K562 (cell line): ENCODE measurements around the gene SVEP1. TPM values are rescaled to one million over a fixed set of nuclear protein-coding genes. Genes with fewer than 3 reads are reported as not detected.

Experiments used
- ATAC-seq: fragments of 200-7000 bp; cut with Tn5 transposase; 3 replicates; pipeline ENCODE4 v1.9.1; 2020; ENCODE audit warnings: moderate library complexity
- BruUV-seq: library from RNA; stranded (reverse); fragments of 400-500 nt; replicated peaks from 2 replicates; lab custom pipeline; 2021; lab: Mats Ljungman, UMichigan
- CTCF ChIA-PET: fragments of 300-600 bp; formaldehyde crosslinking; extraction: SDS; loops from one replicate; lab custom pipeline; 2021; ENCODE audit warnings: low intra/inter-chr PET ratio; lab: Yijun Ruan, JAX
- POLR2A ChIA-PET: fragments of 300-600, 350-650 bp; sonication (Branson Sonifier 250); formaldehyde crosslinking; extraction: SDS; loops from one replicate; lab custom pipeline; 2021; ENCODE audit warnings: antibody characterized with exemption, inconsistent platforms; lab: Yijun Ruan, JAX
- DNase-seq, 4 experiments: peaks; one replicate each; pipeline versions ENCODE4 v3.0.0 to v3.0.0-alpha.2; 2011 to 2018; ENCODE audit warnings: low spot score in 3 of 4, mixed read lengths in 3 of 4; ENCODE audit errors: extremely low read depth in 1 of 4
- FAIRE-seq: peaks from 2 replicates; lab custom pipeline; 2011; peaks lifted over from hg19 to GRCh38; lab: Jason Lieb, UNC
- H2AFZ ChIP-seq: 2 replicates; pipeline ENCODE4 v1.6.0; 2011; ENCODE audit warnings: low read depth, low read length, control low read depth, inconsistent platforms
- H3K27ac ChIP-seq: fragments of 200-600 bp; 3 replicates; pipeline ENCODE4 v1.8.0; 2011; ENCODE audit warnings: low read depth, mild to moderate bottlenecking, control low read depth, inconsistent platforms, low read length, moderate library complexity, mixed read lengths; ENCODE audit errors: extremely low read depth
- H3K27me3 ChIP-seq, 2 experiments: fragments of 300-600 bp in 1 of 2; 2 replicates in 1 of 2; 3 replicates in 1 of 2; pipeline versions ENCODE4 v1.6.0 to v1.8.0; 2011; ENCODE audit warnings: inconsistent platforms in 2 of 2, low read length in 2 of 2, mild to moderate bottlenecking in 1 of 2, mixed read lengths in 1 of 2, moderate library complexity in 1 of 2; ENCODE audit not compliant: control insufficient read depth in 2 of 2, insufficient read depth in 2 of 2
- H3K36me3 ChIP-seq: fragments of 300-600 bp; 3 replicates; pipeline ENCODE4 v1.8.0; 2011; ENCODE audit warnings: mild to moderate bottlenecking, low read length, inconsistent platforms; ENCODE audit not compliant: control insufficient read depth, insufficient read depth
- H3K4me1 ChIP-seq, 2 experiments: fragments of 200-600 bp in 1 of 2; replicated peaks in 1 of 2; 2 replicates in 1 of 2; 3 replicates in 1 of 2; pipeline versions ENCODE4 v1.5.1 to v1.8.0; 2011; ENCODE audit warnings: inconsistent platforms in 2 of 2, low read length in 2 of 2, mild to moderate bottlenecking in 1 of 2, mixed read lengths in 1 of 2, moderate library complexity in 1 of 2; ENCODE audit not compliant: control insufficient read depth in 2 of 2, insufficient read depth in 2 of 2
- H3K4me2 ChIP-seq: 2 replicates; pipeline ENCODE4 v1.6.1; 2011; ENCODE audit warnings: low read length, control low read depth, inconsistent platforms, mixed read lengths; ENCODE audit not compliant: insufficient read depth
- H3K4me3 ChIP-seq: fragments of 200-600 bp; sonication (generic), shearing (Covaris generic); 2 replicates; pipeline ENCODE4 v1.5.1; 2016; ENCODE audit warnings: control low read depth, inconsistent platforms
- H3K79me2 ChIP-seq: fragments of 200-600 bp; 3 replicates; pipeline ENCODE4 v1.8.0; 2011; ENCODE audit warnings: low read length, inconsistent platforms; ENCODE audit not compliant: control insufficient read depth, insufficient read depth
- H3K9ac ChIP-seq, 2 experiments: 2 replicates each; pipeline versions ENCODE4 v1.6.0 to v1.6.1; 2011; ENCODE audit warnings: low read depth in 2 of 2, low read length in 2 of 2, control low read depth in 1 of 2, inconsistent platforms in 1 of 2, mild to moderate bottlenecking in 1 of 2, mixed read lengths in 1 of 2; ENCODE audit not compliant: insufficient read depth in 1 of 2
- H3K9me1 ChIP-seq: one replicate; pipeline ENCODE4 v1.6.0; 2011; ENCODE audit warnings: inconsistent platforms, mild to moderate bottlenecking, low read length, moderate library complexity; ENCODE audit not compliant: control insufficient read depth, insufficient read depth
- H3K9me3 ChIP-seq: replicated peaks from 2 replicates; pipeline ENCODE4 v1.5.1; 2011; ENCODE audit warnings: low read depth, low read length, inconsistent platforms; ENCODE audit not compliant: control insufficient read depth, insufficient read depth
- H4K20me1 ChIP-seq: replicated peaks from 2 replicates; pipeline ENCODE4 v1.6.1; 2011; ENCODE audit warnings: low read length, inconsistent platforms, mixed read lengths; ENCODE audit not compliant: control insufficient read depth, insufficient read depth
- BCL6 ChIP-seq: fragments of 250-450 bp; sonication (Bioruptor Pico); IDR thresholded peaks from 2 replicates; pipeline ENCODE4 v1.4.0; 2020
- CBX3 ChIP-seq, 2 experiments: IDR thresholded peaks; 1 replicate in 1 of 2; 2 replicates in 1 of 2; pipeline ENCODE4 v1.6.1; 2012; ENCODE audit warnings: inconsistent platforms in 2 of 2, low read length in 2 of 2, borderline replicate concordance in 1 of 2, control low read depth in 1 of 2
- HMG20A ChIP-seq: fragments of 450-650 bp; formaldehyde crosslinking; conservative IDR thresholded peaks from 2 replicates; pipeline ENCODE4 v1.4.0; 2020; ENCODE audit warnings: mild to moderate bottlenecking, mixed read lengths
- ZNF184 ChIP-seq: sonication (generic); formaldehyde crosslinking; IDR thresholded peaks from 2 replicates; pipeline ENCODE4 v1.5.0; 2020; ENCODE audit warnings: missing genetic modification reagents
- WGBS: fragments of 100-300 bp; shearing (Covaris generic); methylation state at CpG from one replicate; pipeline ENCODE4 v1.1.6; 2016; ENCODE audit warnings: low coverage, mixed read lengths; ENCODE audit not compliant: insufficient coverage; ENCODE audit errors: missing lambda C conversion rate; 5-methylcytosine and 5-hydroxymethylcytosine counted together
- in situ Hi-C: fragments of 300-500 bp; cut with MboI; formaldehyde crosslinking; loops from 4 replicates; pipeline ENCODE4 v1.15.0; 2018; ENCODE audit warnings: inconsistent platforms, mixed read lengths
- intact Hi-C: fragments of 100-400 bp; cut with micrococcal nuclease; formaldehyde crosslinking; loops from 2 replicates; pipeline ENCODE4 v1.14.2; 2022
- polyA plus RNA-seq, 8 experiments: library from polyadenylated mRNA; depleted of rRNA in 4 of 8; stranded (reverse) in 5 of 8; unstranded in 3 of 8; fragments of >200 nt; fragmentation: Nextera tagmentation in 2 of 8; fragmentation: Illumina TruSeq in 1 of 8; extraction: Ambion mirVana in 2 of 8; extraction: Trizol in 1 of 8; gene quantifications; 2 replicates each; pipeline versions ENCODE4 v1.2.1 to v1.2.3, GENCODE V29; 2011 to 2014; ENCODE audit warnings: inconsistent platforms in 1 of 8, missing spikeins in 1 of 8
- total RNA-seq, 7 experiments: library from RNA; depleted of rRNA in 6 of 7; stranded (reverse); fragments of >200 nt in 6 of 7; fragmentation: Illumina TruSeq in 2 of 7; extraction: Trizol in 2 of 7; gene quantifications; 2 replicates each; pipeline versions ENCODE4 v1.2.1 to v1.2.3, GENCODE V29; 2011 to 2021; ENCODE audit warnings: low replicate concordance in 1 of 7
- TF ChIP-seq, protein P1 (sequence below), 2 experiments: fragments of 150-350 bp in 1 of 2; IDR thresholded peaks; 2 replicates each; pipeline ENCODE4 v1.6.1; 2012 to 2016; ENCODE audit warnings: low read depth in 2 of 2, low read length in 2 of 2, mild to moderate bottlenecking in 1 of 2, moderate library complexity in 1 of 2
- TF ChIP-seq, protein P2 (sequence below): sonication (generic); formaldehyde crosslinking; IDR thresholded peaks from 2 replicates; pipeline ENCODE4 v1.8.1; 2023; ENCODE audit warnings: mild to moderate bottlenecking, missing genetic modification reagents

SVEP1 gene
- total and polyA plus RNA-seq, 9 of the 15 experiments (the other 6 are each of a cell fraction or from before 2014, with no cell fraction given), result 0.20 to 0.84 (median 0.43) TPM

DNA sequence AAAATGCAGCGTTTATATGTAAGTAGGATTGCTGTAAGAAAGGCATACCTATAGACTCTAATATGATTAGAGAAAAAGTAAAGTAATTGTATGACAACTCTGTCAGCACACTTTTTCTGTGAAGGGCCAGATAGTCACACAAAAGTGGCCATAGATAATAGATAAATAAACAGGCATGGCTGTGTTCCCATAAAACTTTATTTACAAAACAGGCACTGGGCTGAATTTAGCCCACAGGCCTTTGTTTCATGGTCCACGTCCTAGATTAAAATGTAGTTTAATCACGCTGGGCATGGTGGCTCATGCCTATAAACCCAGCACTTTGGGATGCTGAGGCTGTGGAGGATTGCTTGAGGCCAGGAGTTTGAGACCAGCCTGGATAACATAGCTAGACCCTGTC lies 233.2 kb downstream of the SVEP1 start:
- H3K4me2 ChIP-seq, result no peak overlapping the region
- FAIRE-seq, result no peak
- no peaks in the 10 kb centered on the region for H3K9me1 ChIP-seq
- BruUV-seq, result no TSS peak
- no peaks in the 10 kb centered on the region for H3K36me3 ChIP-seq
- H2AFZ ChIP-seq, result no peak overlapping the region
- H3K9me3 ChIP-seq, result no peaks in the 10 kb centered on the region
- no peaks in the 10 kb centered on the region for H3K79me2 ChIP-seq
- peaks cover 0 to 5% of the 10 kb centered on the region in 2 experiments; a peak in 3 of 5 replicates for H3K4me1 ChIP-seq
- 0% methylated on average over 3 of the region's 3 CpGs for WGBS
- no peak overlapping the region for H3K4me3 ChIP-seq
- intact Hi-C loops (loop anchor here (10.0 kb wide), 1 partner anchor 958 kb away; no protein-coding TSS in a partner anchor), in situ Hi-C loops (no loop called here)
- DNase-seq, result no peak
- POLR2A ChIA-PET, result no interaction called here
- no peak overlapping the region for H3K27ac ChIP-seq
- H4K20me1 ChIP-seq, result no peaks in the 10 kb centered on the region
- CTCF ChIA-PET, result no interaction called here
- ATAC-seq, result no peak
- no peaks in the 10 kb centered on the region for H3K27me3 ChIP-seq
- no peak overlapping the region for H3K9ac ChIP-seq
- TF ChIP-seq BCL6 (CRISPR knock-in tag) (no peak), ZNF184 (CRISPR knock-in tag) (no peak), HMG20A (no peak), CBX3 (IDR thresholded peaks at IDR 0.05; ENCODE audit: borderline replicate concordance in 1 of 2, low read length in 2 of 2) (no peak)
- TF ChIP-seq, protein P1, sequence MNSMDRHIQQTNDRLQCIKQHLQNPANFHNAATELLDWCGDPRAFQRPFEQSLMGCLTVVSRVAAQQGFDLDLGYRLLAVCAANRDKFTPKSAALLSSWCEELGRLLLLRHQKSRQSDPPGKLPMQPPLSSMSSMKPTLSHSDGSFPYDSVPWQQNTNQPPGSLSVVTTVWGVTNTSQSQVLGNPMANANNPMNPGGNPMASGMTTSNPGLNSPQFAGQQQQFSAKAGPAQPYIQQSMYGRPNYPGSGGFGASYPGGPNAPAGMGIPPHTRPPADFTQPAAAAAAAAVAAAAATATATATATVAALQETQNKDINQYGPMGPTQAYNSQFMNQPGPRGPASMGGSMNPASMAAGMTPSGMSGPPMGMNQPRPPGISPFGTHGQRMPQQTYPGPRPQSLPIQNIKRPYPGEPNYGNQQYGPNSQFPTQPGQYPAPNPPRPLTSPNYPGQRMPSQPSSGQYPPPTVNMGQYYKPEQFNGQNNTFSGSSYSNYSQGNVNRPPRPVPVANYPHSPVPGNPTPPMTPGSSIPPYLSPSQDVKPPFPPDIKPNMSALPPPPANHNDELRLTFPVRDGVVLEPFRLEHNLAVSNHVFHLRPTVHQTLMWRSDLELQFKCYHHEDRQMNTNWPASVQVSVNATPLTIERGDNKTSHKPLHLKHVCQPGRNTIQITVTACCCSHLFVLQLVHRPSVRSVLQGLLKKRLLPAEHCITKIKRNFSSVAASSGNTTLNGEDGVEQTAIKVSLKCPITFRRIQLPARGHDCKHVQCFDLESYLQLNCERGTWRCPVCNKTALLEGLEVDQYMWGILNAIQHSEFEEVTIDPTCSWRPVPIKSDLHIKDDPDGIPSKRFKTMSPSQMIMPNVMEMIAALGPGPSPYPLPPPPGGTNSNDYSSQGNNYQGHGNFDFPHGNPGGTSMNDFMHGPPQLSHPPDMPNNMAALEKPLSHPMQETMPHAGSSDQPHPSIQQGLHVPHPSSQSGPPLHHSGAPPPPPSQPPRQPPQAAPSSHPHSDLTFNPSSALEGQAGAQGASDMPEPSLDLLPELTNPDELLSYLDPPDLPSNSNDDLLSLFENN (IDR thresholded peaks at IDR 0.05; ENCODE audit: low read depth in 2 of 2, low read length in 2 of 2), result no peak
- TF ChIP-seq, protein P2, sequence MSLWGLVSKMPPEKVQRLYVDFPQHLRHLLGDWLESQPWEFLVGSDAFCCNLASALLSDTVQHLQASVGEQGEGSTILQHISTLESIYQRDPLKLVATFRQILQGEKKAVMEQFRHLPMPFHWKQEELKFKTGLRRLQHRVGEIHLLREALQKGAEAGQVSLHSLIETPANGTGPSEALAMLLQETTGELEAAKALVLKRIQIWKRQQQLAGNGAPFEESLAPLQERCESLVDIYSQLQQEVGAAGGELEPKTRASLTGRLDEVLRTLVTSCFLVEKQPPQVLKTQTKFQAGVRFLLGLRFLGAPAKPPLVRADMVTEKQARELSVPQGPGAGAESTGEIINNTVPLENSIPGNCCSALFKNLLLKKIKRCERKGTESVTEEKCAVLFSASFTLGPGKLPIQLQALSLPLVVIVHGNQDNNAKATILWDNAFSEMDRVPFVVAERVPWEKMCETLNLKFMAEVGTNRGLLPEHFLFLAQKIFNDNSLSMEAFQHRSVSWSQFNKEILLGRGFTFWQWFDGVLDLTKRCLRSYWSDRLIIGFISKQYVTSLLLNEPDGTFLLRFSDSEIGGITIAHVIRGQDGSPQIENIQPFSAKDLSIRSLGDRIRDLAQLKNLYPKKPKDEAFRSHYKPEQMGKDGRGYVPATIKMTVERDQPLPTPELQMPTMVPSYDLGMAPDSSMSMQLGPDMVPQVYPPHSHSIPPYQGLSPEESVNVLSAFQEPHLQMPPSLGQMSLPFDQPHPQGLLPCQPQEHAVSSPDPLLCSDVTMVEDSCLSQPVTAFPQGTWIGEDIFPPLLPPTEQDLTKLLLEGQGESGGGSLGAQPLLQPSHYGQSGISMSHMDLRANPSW (CRISPR knock-in tag), result no peak
